Measurements from ENCODE around the gene AK5.

AK5 gene

DNA sequence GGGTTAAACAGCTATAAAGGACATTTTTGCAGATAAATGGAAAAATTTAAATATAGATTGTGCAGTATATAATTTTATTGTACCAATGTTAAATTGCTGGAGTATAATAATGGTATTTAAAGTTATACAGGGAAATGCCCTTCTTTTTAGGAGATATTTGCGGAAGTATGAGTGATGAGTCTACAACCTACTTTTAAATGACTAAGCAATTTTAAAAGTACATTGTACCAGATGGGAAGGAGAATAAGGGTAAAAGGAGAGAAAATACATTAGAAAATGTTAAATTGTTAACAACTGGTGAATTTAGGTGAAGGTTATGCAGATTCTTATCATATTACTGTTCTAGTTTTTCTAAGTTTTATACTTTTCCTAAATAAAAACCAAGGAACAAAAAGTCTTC lies 308.8 kb downstream of the AK5 start:
- no peaks in the 10 kb centered on the region for H3K9me3 ChIP-seq (ENCODE audit: insufficient read depth, low read length)
- no peak overlapping the region for H3K27ac ChIP-seq (ENCODE audit: low read depth, low read length)

DNA sequence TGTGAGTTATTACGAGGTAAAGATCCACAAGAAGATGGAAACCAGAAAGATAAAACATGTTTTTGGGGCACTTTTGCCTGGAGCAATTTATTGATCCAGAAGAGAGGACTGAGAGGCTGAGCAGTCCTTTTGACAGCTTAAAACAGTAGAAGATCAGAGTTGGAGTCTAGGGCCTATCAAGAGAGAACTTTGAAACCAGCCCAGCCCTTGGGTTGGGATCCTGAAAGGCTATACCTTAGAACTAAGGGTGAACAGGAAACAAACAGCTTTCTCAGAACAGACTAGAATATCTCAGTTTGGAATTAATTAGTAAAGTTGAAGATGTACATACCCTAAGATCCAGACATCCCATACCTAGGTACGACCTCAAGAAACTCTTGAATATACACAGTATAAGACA lies 311.1 kb downstream of the AK5 start:
- no peaks in the 10 kb centered on the region for H3K9me3 ChIP-seq (ENCODE audit: insufficient read depth, low read length)
- H3K27ac ChIP-seq (ENCODE audit: low read depth, low read length) = no peak overlapping the region
- peaks cover 9% of the 10 kb centered on the region; the same call in 1 of the 2 replicates for H3K79me2 ChIP-seq (ENCODE audit: insufficient read depth, low read length)
- H3K9ac ChIP-seq (ENCODE audit: low read length) = no peak overlapping the region
- no peak overlapping the region for H2AFZ ChIP-seq (ENCODE audit: low read depth, low read length, severe bottlenecking)
- no peak overlapping the region for H3K4me3 ChIP-seq (ENCODE audit: insufficient read depth, low read length, poor library complexity, severe bottlenecking)
- H4K20me1 ChIP-seq (ENCODE audit: low read depth, low read length) = no peaks in the 10 kb centered on the region
- H3K9me2 ChIP-seq (replicated peaks; ENCODE audit: insufficient read depth, low read length) = no peaks in the 10 kb centered on the region
- no peak overlapping the region for H3K4me2 ChIP-seq (ENCODE audit: low read depth, low read length, poor library complexity, severe bottlenecking)
- H3K27me3 ChIP-seq (ENCODE audit: low read length) = no peaks in the 10 kb centered on the region
- H3F3A ChIP-seq (ENCODE audit: insufficient read depth) = no peaks in the 10 kb centered on the region
- no peak for TF ChIP-seq EZH2phosphoT487 (conservative IDR thresholded peaks at IDR 0.05; ENCODE audit: low read length)
- TF ChIP-seq, protein P1, sequence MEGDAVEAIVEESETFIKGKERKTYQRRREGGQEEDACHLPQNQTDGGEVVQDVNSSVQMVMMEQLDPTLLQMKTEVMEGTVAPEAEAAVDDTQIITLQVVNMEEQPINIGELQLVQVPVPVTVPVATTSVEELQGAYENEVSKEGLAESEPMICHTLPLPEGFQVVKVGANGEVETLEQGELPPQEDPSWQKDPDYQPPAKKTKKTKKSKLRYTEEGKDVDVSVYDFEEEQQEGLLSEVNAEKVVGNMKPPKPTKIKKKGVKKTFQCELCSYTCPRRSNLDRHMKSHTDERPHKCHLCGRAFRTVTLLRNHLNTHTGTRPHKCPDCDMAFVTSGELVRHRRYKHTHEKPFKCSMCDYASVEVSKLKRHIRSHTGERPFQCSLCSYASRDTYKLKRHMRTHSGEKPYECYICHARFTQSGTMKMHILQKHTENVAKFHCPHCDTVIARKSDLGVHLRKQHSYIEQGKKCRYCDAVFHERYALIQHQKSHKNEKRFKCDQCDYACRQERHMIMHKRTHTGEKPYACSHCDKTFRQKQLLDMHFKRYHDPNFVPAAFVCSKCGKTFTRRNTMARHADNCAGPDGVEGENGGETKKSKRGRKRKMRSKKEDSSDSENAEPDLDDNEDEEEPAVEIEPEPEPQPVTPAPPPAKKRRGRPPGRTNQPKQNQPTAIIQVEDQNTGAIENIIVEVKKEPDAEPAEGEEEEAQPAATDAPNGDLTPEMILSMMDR (IDR thresholded peaks at IDR 0.05; ENCODE audit: insufficient read depth, low read length, poor library complexity, severe bottlenecking) = no peak
- no peaks in the 10 kb centered on the region for H3K36me3 ChIP-seq (ENCODE audit: low read length)

More for the DNA sequence above, 308.8 kb downstream of the AK5 start:
- Histone ChIP-seq H3K36me3 (ENCODE audit: low read length) (no peaks in the 10 kb centered on the region), H4K20me1 (ENCODE audit: low read depth, low read length) (no peaks in the 10 kb centered on the region), H3K9ac (ENCODE audit: low read length) (no peak overlapping the region), H2AFZ (ENCODE audit: low read depth, low read length, severe bottlenecking) (no peak overlapping the region), H3K79me2 (ENCODE audit: insufficient read depth, low read length) (peaks cover 9% of the 10 kb centered on the region), H3K27me3 (ENCODE audit: low read length) (no peaks in the 10 kb centered on the region), H3K4me2 (ENCODE audit: low read depth, low read length, poor library complexity, severe bottlenecking) (no peak overlapping the region), H3F3A (ENCODE audit: insufficient read depth) (peaks cover 4% of the 10 kb centered on the region; the same call in 1 of the 2 replicates), H3K4me3 (ENCODE audit: insufficient read depth, low read length, poor library complexity, severe bottlenecking) (no peak overlapping the region), H3K9me2 (replicated peaks; ENCODE audit: insufficient read depth, low read length) (no peaks in the 10 kb centered on the region)
- TF ChIP-seq EZH2phosphoT487 (conservative IDR thresholded peaks at IDR 0.05; ENCODE audit: low read length) = no peak

DNA sequence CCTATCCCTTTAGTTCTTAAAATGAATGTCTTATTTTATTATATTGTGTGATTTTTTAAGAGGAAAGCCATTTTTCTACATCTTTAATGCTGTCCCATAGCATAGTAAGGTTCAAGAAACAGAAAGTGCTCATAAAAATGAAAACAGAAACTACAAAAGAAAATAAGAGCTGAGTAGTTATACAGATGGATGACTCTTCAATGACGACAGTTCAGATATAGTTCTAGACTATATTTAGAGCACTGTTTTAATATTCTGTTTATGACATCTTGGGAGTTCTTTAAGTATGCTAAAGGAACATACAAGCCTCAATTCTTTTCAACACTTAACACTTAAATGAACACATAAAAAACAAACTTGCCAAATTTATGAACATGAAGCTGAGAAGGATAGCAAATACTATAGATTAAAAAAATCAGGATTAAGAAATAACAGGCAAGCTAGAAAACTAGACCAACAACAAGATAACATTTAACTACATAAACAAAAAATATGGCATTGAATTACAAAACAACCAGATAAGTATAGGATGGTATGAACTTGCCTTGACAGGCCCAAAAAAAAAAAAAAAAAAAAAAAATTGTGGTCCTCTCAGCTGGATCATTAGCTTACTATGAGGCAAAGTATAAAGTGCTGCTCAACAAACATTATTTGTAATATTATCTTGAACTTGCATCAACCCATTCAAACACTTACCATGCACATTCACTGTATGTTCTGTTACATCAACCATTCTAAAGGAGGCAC lies 312.7 kb downstream of the AK5 start:
- no peaks in the 10 kb centered on the region for H3F3A ChIP-seq (ENCODE audit: insufficient read depth)
- no peaks in the 10 kb centered on the region for H3K36me3 ChIP-seq (ENCODE audit: low read length)
- H3K4me3 ChIP-seq (ENCODE audit: insufficient read depth, low read length, poor library complexity, severe bottlenecking) = no peak overlapping the region
- H3K9me3 ChIP-seq (ENCODE audit: insufficient read depth, low read length) = no peaks in the 10 kb centered on the region
- no peak overlapping the region for H3K27ac ChIP-seq (ENCODE audit: low read depth, low read length)
- TF ChIP-seq, protein P1 (IDR thresholded peaks at IDR 0.05; ENCODE audit: insufficient read depth, low read length, poor library complexity, severe bottlenecking) = no peak
- no peak for TF ChIP-seq EZH2phosphoT487 (conservative IDR thresholded peaks at IDR 0.05; ENCODE audit: low read length)
- peaks cover 9% of the 10 kb centered on the region; the same call in 1 of the 2 replicates for H3K79me2 ChIP-seq (ENCODE audit: insufficient read depth, low read length)
- H3K9me2 ChIP-seq (replicated peaks; ENCODE audit: insufficient read depth, low read length) = no peaks in the 10 kb centered on the region
- no peaks in the 10 kb centered on the region for H3K27me3 ChIP-seq (ENCODE audit: low read length)
- H3K9ac ChIP-seq (ENCODE audit: low read length) = no peak overlapping the region
- H2AFZ ChIP-seq (ENCODE audit: low read depth, low read length, severe bottlenecking) = no peak overlapping the region
- no peak overlapping the region for H3K4me2 ChIP-seq (ENCODE audit: low read depth, low read length, poor library complexity, severe bottlenecking)
- H4K20me1 ChIP-seq (ENCODE audit: low read depth, low read length) = no peaks in the 10 kb centered on the region

DNA sequence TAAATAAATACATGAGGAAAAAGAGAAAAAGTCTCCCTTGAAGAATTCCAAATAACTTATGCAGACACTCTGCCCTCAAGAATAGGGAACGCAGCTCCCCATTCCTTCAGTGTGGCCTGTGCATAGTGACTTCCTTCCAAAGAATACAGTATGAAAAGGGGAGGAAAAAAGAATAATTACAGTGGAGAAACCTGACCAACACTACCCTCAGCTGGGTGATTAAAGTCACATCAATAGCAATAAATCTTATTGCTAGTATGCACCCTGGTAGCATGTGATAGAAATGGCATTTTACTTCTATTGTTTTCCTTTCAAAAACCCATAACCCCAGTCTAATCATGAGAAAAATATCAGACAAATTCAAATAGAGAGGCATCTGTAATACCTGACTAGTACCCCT lies 315.5 kb downstream of the AK5 start:
- no peak overlapping the region for H3K27ac ChIP-seq (ENCODE audit: low read depth, low read length)
- no peaks in the 10 kb centered on the region for H3K9me2 ChIP-seq (replicated peaks; ENCODE audit: insufficient read depth, low read length)
- H3K4me2 ChIP-seq (ENCODE audit: low read depth, low read length, poor library complexity, severe bottlenecking) = no peak overlapping the region
- H3K36me3 ChIP-seq (ENCODE audit: low read length) = no peaks in the 10 kb centered on the region
- H3K79me2 ChIP-seq (ENCODE audit: insufficient read depth, low read length) = peaks cover 9% of the 10 kb centered on the region; the same call in 1 of the 2 replicates
- no peak for TF ChIP-seq EZH2phosphoT487 (conservative IDR thresholded peaks at IDR 0.05; ENCODE audit: low read length)
- TF ChIP-seq, protein P1 (IDR thresholded peaks at IDR 0.05; ENCODE audit: insufficient read depth, low read length, poor library complexity, severe bottlenecking) = no peak
- H3F3A ChIP-seq (ENCODE audit: insufficient read depth) = 0 out of 2 replicates have a peak, but pooled peaks cover 3% of the 10 kb centered on the region
- no peak overlapping the region for H2AFZ ChIP-seq (ENCODE audit: low read depth, low read length, severe bottlenecking)
- H3K9ac ChIP-seq (ENCODE audit: low read length) = no peak overlapping the region
- H4K20me1 ChIP-seq (ENCODE audit: low read depth, low read length) = no peaks in the 10 kb centered on the region
- no peaks in the 10 kb centered on the region for H3K9me3 ChIP-seq (ENCODE audit: insufficient read depth, low read length)
- H3K27me3 ChIP-seq (ENCODE audit: low read length) = no peaks in the 10 kb centered on the region
- no peak overlapping the region for H3K4me3 ChIP-seq (ENCODE audit: insufficient read depth, low read length, poor library complexity, severe bottlenecking)
